Stimulated activated CD8-positive, alpha-beta memory T cell treated with anti-CD3 and anti-CD28 coated beads, Interleukin-12 subunit alpha, Interleukin-12 subunit beta, amount 100 ng/mL, for 24 hours (primary cell): ENCODE data around the gene BTBD9.
"Not testable (repeated sequence)": the region's sequence is repeated elsewhere in the genome, so short reads cannot be mapped to it uniquely, and the experiment has no call there.

ENCODE experiments used
- DNase-seq: peaks from one replicate; pipeline ENCODE4 v3.0.0-alpha.2; 2020; ENCODE audit errors: extremely low read depth

Gene BTBD9

DNA sequence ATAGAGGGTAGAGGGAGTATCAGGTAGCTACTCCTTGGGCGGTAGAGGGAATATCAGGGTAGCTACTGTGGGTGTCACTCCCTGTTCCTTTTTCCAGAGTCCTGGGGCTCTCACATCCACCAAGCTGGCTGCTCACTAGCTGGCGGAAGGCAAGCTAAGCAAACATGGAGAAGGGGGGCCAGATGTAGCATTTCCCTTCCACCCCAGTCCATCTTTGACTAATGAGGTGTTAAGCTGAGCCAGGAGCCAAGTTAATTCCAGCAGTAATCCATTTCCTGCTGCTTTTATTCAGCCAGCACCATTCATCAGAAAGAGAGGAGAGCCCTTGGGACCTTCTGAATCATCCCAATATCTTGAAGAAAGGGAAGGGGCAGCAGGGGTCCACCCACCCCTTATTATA lies 490.2 kb downstream of the BTBD9 start:
- DNase-seq, result no peak

DNA sequence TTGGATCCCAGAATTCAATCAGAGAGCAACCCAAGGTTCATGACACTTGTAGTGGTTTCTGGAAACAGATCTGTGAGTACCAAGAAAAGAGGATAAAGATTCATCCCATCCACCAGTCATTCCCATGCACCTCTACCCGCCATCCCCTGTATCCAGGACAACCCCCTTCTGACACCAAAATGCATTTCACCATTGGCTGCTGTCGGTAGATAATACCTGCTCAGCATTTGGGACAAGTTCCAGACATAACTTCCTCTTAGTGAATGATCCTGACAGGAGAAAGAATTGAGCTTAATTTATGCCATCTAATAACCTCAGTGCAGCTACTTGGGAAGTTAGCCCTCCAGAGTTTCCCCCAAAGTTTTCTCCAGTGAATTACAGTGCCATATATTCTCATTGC lies 491.1 kb downstream of the BTBD9 start:
- no peak for DNase-seq

DNA sequence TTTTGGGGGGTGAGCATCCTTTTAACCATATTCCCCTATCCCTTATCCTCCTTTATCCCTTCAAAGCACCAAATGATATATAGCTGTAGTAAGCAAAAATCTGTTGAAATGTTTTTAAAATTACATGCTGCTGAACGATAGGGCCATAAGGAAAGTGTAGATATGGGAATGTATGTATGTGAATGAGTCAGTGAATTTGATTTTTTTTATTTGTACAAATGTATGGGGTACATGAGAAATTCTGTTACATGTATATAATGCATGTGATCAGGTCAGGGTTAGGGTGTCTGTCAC lies 493.0 kb downstream of the BTBD9 start:
- no peak for DNase-seq

GRCh38 chr6:38146021-38146733 lies 493.6 kb downstream of the BTBD9 start:
- no peak for DNase-seq

- DNase-seq, result no peak
Measured at GRCh38 chr6:38144365-38144945, 495.3 kb downstream of the BTBD9 start.

DNA sequence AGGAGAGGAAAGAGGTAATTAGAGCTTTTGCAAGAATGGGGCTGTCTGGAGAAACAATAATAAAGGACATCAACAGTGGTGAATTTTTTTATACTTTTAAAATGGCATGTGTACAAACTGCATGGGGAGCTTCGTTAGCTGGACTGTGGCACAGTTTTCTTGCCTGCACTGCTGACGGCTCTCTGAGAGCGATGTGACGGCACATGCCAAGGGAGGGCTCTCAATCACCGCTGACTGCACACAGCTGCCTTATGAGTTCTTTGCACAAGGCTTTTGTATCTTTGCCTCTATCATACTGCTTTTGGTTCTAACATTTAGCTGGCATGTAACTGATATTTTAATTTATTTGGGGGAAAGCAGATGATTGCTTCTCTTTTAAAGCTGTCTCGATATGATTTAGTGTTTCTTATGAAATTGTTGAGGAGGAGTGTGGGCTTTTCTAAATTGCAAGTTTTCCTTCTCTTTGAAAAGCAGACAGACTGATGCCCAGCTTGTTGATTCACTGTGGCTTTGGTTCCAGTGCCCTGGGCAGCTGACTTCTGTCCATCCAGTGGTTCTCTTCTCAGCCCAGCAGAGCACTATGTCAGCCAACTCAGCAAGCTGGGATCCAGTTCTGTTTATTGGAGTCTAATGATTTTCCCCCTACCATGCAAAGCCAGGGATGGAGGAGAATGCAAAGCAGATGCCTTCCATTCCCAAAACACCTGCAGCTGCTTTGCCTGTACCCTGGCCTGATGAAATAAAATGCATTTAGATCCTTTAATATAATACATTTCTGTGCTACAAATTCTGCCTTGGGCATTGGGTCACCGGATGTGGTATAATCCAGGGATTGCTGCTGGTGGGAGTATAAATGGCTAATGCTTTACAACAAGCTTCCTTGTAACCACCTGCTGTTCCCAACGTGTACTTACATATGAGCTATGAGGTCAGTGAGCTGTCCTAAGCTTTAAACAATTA lies 496.3 kb downstream of the BTBD9 start:
- no peak for DNase-seq

- DNase-seq, result no peak
Measured at GRCh38 chr6:38142178-38142902, 497.4 kb downstream of the BTBD9 start.

GRCh38 chr6:38141716-38142115 lies 498.0 kb downstream of the BTBD9 start:
- no peak for DNase-seq

GRCh38 chr6:38141085-38141484 lies 498.6 kb downstream of the BTBD9 start:
- no peak for DNase-seq

DNA sequence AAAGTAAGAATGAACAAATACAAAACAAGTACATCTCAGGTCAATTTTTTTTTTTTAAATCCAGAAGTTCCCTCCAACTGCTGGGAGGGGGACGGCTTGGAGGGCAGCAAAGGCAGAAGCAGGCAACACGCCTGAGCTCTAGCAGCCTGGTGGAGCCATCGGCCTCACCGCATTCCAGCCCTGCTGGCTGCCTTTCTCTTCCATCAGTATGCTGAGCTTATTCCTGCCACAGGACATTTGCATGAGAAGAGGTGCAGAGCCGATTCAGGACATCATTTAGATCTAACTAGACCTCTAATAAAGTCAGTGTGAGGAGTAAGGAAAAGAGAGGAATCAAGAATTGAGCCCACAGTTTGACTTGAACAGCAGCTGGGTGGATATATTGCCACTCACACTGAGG lies 501.4 kb downstream of the BTBD9 start:
- DNase-seq, result no peak

GRCh38 chr6:38137608-38138265 lies 502.0 kb downstream of the BTBD9 start:
- no peak for DNase-seq

DNA sequence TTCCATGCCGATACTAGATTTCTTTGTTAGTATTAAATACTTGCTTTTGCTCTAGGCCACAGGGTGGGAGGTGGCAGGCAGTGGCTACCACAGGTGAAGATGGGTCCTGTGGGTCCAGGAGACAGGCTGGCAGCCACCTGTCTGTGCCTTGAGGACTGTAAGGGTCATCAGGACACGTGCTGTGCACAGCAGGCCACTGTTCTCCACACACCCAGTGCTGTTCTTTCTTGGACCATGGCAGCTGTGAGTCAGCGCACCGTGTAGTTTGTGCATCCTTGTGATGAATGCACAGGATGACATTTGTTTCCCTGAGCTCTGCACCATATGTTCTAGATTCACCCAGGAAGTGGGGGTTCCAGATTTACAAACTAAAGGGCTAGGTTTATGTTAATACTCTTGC lies 503.2 kb downstream of the BTBD9 start:
- DNase-seq, result no peak

- no peak for DNase-seq
Measured at GRCh38 chr6:38134704-38135088, 505.0 kb downstream of the BTBD9 start.

- no peak for DNase-seq
Measured at GRCh38 chr6:38133932-38134703, 505.6 kb downstream of the BTBD9 start.

- no peak for DNase-seq
Measured at GRCh38 chr6:38131527-38131965, 508.2 kb downstream of the BTBD9 start.

- DNase-seq, result no peak
Measured at GRCh38 chr6:38127284-38127683, 512.4 kb downstream of the BTBD9 start.

GRCh38 chr6:38124224-38124926 lies 515.4 kb downstream of the BTBD9 start:
- not testable (repeated sequence) for DNase-seq

DNA sequence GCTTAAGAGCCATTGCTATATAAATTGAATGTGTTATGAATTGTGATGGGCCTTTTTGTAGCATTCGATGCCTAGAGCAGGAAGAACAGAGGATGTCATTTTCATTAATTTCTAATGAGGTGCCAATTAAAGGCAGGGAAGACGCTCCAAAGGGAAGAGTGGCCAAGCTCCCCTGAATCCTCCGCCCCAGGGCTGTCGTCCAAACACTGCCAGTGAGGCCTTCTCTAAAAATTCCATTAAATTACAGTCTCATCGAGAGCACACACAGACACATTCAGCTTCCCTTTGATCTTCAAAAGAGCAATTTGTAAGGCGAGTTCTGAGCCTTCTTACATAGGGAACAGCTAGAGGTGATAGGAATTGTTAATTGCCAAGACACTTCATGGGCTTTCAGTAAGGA lies 520.2 kb downstream of the BTBD9 start:
- no peak for DNase-seq

DNA sequence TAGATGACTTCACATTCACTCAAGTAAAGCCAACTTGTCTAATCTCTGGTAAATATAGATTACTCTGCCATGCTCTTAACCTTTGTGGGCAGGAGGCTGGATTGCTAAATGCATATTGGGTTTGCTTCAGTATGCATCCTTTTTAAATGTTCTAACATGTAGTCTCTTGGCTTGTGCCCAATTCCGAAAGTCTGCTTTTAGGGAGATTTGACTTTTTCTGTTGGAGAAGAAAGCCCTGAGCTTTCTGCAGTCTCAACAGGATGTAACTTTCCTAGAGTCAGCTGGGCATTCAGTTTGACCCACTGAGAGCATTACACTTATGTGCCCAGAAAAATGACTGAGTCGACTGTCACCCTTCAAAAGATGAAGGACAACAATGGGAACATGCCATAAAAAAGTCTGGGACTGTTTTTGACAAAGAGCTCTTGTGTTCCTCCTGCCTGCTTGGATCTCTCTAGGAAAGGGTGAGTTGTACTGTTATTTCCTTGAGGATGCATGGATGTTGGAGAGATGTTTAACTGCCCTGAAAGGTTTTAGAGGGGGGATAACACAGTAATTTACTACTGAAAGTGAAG lies 520.9 kb downstream of the BTBD9 start:
- DNase-seq, result no peak
